Central memory CD8-positive, alpha-beta T cell (primary cell): ENCODE results near the gene LYRM2.
"Not testable (repeated sequence)": the region's sequence is repeated elsewhere in the genome, so short reads cannot be mapped to it uniquely, and the experiment has no call there.

Experiments
- ATAC-seq: fragments of 150-1000 bp; cut with Tn5 transposase; replicated peaks from 2 replicates; pipeline ENCODE4 v1.10.0; 2022; ENCODE audit warnings: mild to moderate bottlenecking, moderate FRiP score, moderate number of reproducible peaks; ENCODE audit not compliant: poor library complexity, severe bottlenecking; ENCODE audit errors: extremely low read depth
- DNase-seq, 2 donors: peaks; one replicate each; pipeline ENCODE4 v3.0.0; 2021; ENCODE audit warnings: low spot score in 2 of 2
- H3K27ac Mint-ChIP-seq: one replicate; pipeline ENCODE4 v1.8.0; 2022; ENCODE audit warnings: low read depth, mild to moderate bottlenecking, moderate library complexity, mixed read lengths
- H3K27me3 Mint-ChIP-seq: one replicate; pipeline ENCODE4 v1.8.0; 2022; ENCODE audit warnings: mixed read lengths
- H3K36me3 Mint-ChIP-seq: one replicate; pipeline ENCODE4 v1.8.0; 2022; ENCODE audit warnings: mild to moderate bottlenecking, moderate library complexity, mixed read lengths; ENCODE audit not compliant: insufficient read depth
- H3K4me1 Mint-ChIP-seq: one replicate; pipeline ENCODE4 v1.8.0; 2022; ENCODE audit warnings: mixed read lengths
- H3K4me3 Mint-ChIP-seq: one replicate; pipeline ENCODE4 v1.8.0; 2022; ENCODE audit warnings: mild to moderate bottlenecking, moderate library complexity, mixed read lengths
- H3K9me3 Mint-ChIP-seq: one replicate; pipeline ENCODE4 v1.8.0; 2022; ENCODE audit warnings: mixed read lengths

The LYRM2 gene

GRCh38 chr6:89669002-89669401 is 30.5 kb upstream of the LYRM2 start:
- no peak overlapping the region for H3K27ac Mint-ChIP-seq
- no peak for ATAC-seq
- no peaks in the 10 kb centered on the region for H3K27me3 Mint-ChIP-seq
- H3K36me3 Mint-ChIP-seq = peaks cover 44% of the 10 kb centered on the region
- no peaks in the 10 kb centered on the region for H3K9me3 Mint-ChIP-seq
- H3K4me1 Mint-ChIP-seq = no peaks in the 10 kb centered on the region
- no peak for DNase-seq
- H3K4me3 Mint-ChIP-seq = no peak overlapping the region

GRCh38 chr6:89667872-89668556 is 29.5 kb upstream of the LYRM2 start:
- Mint-ChIP-seq H3K27me3 (no peaks in the 10 kb centered on the region), H3K36me3 (peaks cover 47% of the 10 kb centered on the region), H3K4me3 (no peak overlapping the region), H3K27ac (no peak overlapping the region), H3K4me1 (no peaks in the 10 kb centered on the region), H3K9me3 (no peaks in the 10 kb centered on the region)
- no peak for ATAC-seq
- no peak for DNase-seq

DNA sequence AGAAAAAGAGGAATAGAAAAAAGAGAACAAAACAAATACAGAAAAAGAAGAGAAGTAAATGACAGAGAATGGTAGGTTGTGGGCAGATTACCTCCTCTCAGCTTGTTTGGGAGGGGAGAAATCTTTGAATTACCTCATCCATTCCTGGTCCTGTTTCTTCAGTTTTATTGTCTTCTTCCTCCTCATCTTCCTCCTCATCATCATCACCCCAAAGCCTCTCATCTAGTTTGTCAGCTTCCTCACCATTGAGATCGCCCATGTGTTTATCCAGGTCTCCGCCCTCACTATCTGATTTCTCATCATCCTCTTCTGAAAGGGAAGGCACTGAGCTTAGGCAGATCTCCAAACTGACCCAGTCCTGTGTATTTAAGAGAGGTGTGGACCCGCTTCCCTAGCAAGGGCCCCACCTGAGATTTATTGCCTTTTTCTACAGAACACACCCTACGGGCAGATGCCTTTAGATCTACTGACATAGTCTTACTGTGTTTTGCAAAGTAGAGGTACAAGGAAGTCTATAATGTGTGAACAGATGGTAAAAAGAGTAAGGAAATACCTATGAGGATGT is 24.2 kb upstream of the LYRM2 start:
- peaks cover 42% of the 10 kb centered on the region for H3K36me3 Mint-ChIP-seq
- no peaks in the 10 kb centered on the region for H3K9me3 Mint-ChIP-seq
- no peak overlapping the region for H3K4me3 Mint-ChIP-seq
- no peak overlapping the region for H3K27ac Mint-ChIP-seq
- no peak for DNase-seq
- no peak for ATAC-seq
- no peaks in the 10 kb centered on the region for H3K27me3 Mint-ChIP-seq
- H3K4me1 Mint-ChIP-seq = peaks cover 5% of the 10 kb centered on the region

- H3K4me1 Mint-ChIP-seq = peaks cover 5% of the 10 kb centered on the region
- H3K4me3 Mint-ChIP-seq = no peak overlapping the region
- H3K9me3 Mint-ChIP-seq = no peaks in the 10 kb centered on the region
- no peaks in the 10 kb centered on the region for H3K27me3 Mint-ChIP-seq
- ATAC-seq = no peak
- no peak overlapping the region for H3K27ac Mint-ChIP-seq
- peaks cover 43% of the 10 kb centered on the region for H3K36me3 Mint-ChIP-seq
- DNase-seq = no peak
Observed at GRCh38 chr6:89661559-89661958, 23.0 kb upstream of the LYRM2 start.

- Mint-ChIP-seq H3K27ac (no peak overlapping the region), H3K4me1 (peaks cover 5% of the 10 kb centered on the region), H3K36me3 (peaks cover 42% of the 10 kb centered on the region), H3K27me3 (no peaks in the 10 kb centered on the region), H3K4me3 (no peak overlapping the region), H3K9me3 (no peaks in the 10 kb centered on the region)
- no peak for DNase-seq
- ATAC-seq = no peak
Observed at GRCh38 chr6:89660981-89661380, 22.4 kb upstream of the LYRM2 start.

GRCh38 chr6:89657445-89658158 is 19.1 kb upstream of the LYRM2 start:
- ATAC-seq = no peak
- Mint-ChIP-seq H3K27ac (peak overlapping the region; percentile 67), H3K4me3 (no peak overlapping the region), H3K27me3 (no peaks in the 10 kb centered on the region), H3K4me1 (peaks cover 5% of the 10 kb centered on the region), H3K9me3 (no peaks in the 10 kb centered on the region), H3K36me3 (peaks cover 46% of the 10 kb centered on the region)
- DNase-seq = no peak

GRCh38 chr6:89655122-89655521 is 16.6 kb upstream of the LYRM2 start:
- ATAC-seq = no peak
- no peaks in the 10 kb centered on the region for H3K27me3 Mint-ChIP-seq

GRCh38 chr6:89650579-89650978 is 12.0 kb upstream of the LYRM2 start:
- H3K9me3 Mint-ChIP-seq = no peaks in the 10 kb centered on the region

More at GRCh38 chr6:89655122-89655521, 16.6 kb upstream of the LYRM2 start:
- Mint-ChIP-seq H3K4me3 (no peak overlapping the region), H3K36me3 (peaks cover 58% of the 10 kb centered on the region), H3K27ac (no peak overlapping the region), H3K4me1 (peaks cover 5% of the 10 kb centered on the region), H3K9me3 (no peaks in the 10 kb centered on the region)
- DNase-seq = no peak

GRCh38 chr6:89649682-89650081 is 11.1 kb upstream of the LYRM2 start:
- no peaks in the 10 kb centered on the region for H3K9me3 Mint-ChIP-seq
- H3K27ac Mint-ChIP-seq = no peak overlapping the region

More at GRCh38 chr6:89650579-89650978, 12.0 kb upstream of the LYRM2 start:
- DNase-seq (no peak), ATAC-seq (no peak)
- Mint-ChIP-seq H3K27ac (no peak overlapping the region), H3K27me3 (no peaks in the 10 kb centered on the region), H3K36me3 (peaks cover 63% of the 10 kb centered on the region), H3K4me1 (no peaks in the 10 kb centered on the region), H3K4me3 (no peak overlapping the region)

DNA sequence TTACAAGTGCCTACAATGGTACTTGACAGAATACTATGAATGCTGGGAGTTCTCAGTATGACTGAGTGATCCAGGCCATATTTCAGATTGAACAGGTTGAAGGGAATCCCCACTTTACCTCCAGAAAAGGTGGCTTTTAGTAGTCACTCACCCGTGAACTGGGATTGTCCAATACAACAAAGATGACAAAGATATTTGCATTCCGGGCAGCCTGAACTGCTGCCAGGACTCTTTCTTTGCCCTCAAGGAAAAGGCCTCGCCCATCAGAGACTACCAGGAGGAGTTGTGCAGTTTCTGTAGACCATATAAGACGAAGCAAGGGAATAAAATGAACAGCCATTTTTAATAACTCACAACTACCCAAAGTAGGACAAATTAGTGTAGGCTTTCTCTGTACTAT is 6.3 kb upstream of the LYRM2 start:
- H3K4me3 Mint-ChIP-seq = no peak overlapping the region
- DNase-seq (no peak), ATAC-seq (no peak)
- no peaks in the 10 kb centered on the region for H3K4me1 Mint-ChIP-seq
- no peaks in the 10 kb centered on the region for H3K9me3 Mint-ChIP-seq
- no peaks in the 10 kb centered on the region for H3K27me3 Mint-ChIP-seq
- no peak overlapping the region for H3K27ac Mint-ChIP-seq
- peaks cover 36% of the 10 kb centered on the region for H3K36me3 Mint-ChIP-seq

More at GRCh38 chr6:89649682-89650081, 11.1 kb upstream of the LYRM2 start:
- Mint-ChIP-seq H3K27me3 (no peaks in the 10 kb centered on the region), H3K4me1 (no peaks in the 10 kb centered on the region), H3K4me3 (no peak overlapping the region), H3K36me3 (peaks cover 60% of the 10 kb centered on the region)
- DNase-seq (no peak), ATAC-seq (no peak)

GRCh38 chr6:89643406-89643805 is 4.9 kb upstream of the LYRM2 start:
- H3K27ac Mint-ChIP-seq = no peak overlapping the region
- H3K27me3 Mint-ChIP-seq = no peaks in the 10 kb centered on the region
- ATAC-seq (no peak), DNase-seq (no peak)
- no peaks in the 10 kb centered on the region for H3K9me3 Mint-ChIP-seq
- no peak overlapping the region for H3K4me3 Mint-ChIP-seq
- H3K4me1 Mint-ChIP-seq = peaks cover 13% of the 10 kb centered on the region
- H3K36me3 Mint-ChIP-seq = peaks cover 33% of the 10 kb centered on the region

GRCh38 chr6:89642956-89643355 is 4.4 kb upstream of the LYRM2 start:
- peaks cover 32% of the 10 kb centered on the region for H3K36me3 Mint-ChIP-seq
- H3K27ac Mint-ChIP-seq = no peak overlapping the region
- DNase-seq (no peak), ATAC-seq (no peak)
- H3K27me3 Mint-ChIP-seq = no peaks in the 10 kb centered on the region
- no peaks in the 10 kb centered on the region for H3K9me3 Mint-ChIP-seq
- peaks cover 17% of the 10 kb centered on the region for H3K4me1 Mint-ChIP-seq
- H3K4me3 Mint-ChIP-seq = no peak overlapping the region

GRCh38 chr6:89641581-89641980 is 3.0 kb upstream of the LYRM2 start:
- not testable (repeated sequence) for H3K27me3 Mint-ChIP-seq, H3K4me3 Mint-ChIP-seq, H3K27ac Mint-ChIP-seq, H3K9me3 Mint-ChIP-seq, ATAC-seq, DNase-seq
- Mint-ChIP-seq H3K36me3 (peaks cover 23% of the 10 kb centered on the region), H3K4me1 (peaks cover 17% of the 10 kb centered on the region)
